GM12892 (cell line): ENCODE results near the gene KPNA6.
A peak's percentile ranks its signal among the peaks of the same experiment; 100 is the strongest.
"Not testable (repeated sequence)": the region's sequence is repeated elsewhere in the genome, so short reads cannot be mapped to it uniquely, and the experiment has no call there.

Source experiments
- DNase-seq: peaks from one replicate; pipeline ENCODE4 v3.0.0; 2011; ENCODE audit not compliant: insufficient read length
- FAIRE-seq: peaks from 2 replicates; lab custom pipeline; 2011; peaks lifted over from hg19 to GRCh38; lab: Jason Lieb, UNC
- POLR2A ChIP-seq: IDR thresholded peaks from 2 replicates; pipeline ENCODE4 v1.6.1; 2011; ENCODE audit warnings: low read depth, low read length, control low read depth
- POLR2AphosphoS5 ChIP-seq: IDR thresholded peaks from 2 replicates; pipeline ENCODE4 v1.6.1; 2011; ENCODE audit warnings: low read depth, low read length, control low read depth
- TAF1 ChIP-seq: IDR thresholded peaks from 2 replicates; pipeline ENCODE4 v1.6.1; 2011; ENCODE audit warnings: low read depth, mild to moderate bottlenecking, control low read depth, low read length, borderline replicate concordance

Gene KPNA6

GRCh38 chr1:32125313-32125712, 17.5 kb downstream of the KPNA6 start:
- TF ChIP-seq POLR2A: no peak
- TF ChIP-seq TAF1: no peak
- no peak for TF ChIP-seq POLR2AphosphoS5
- no peak for FAIRE-seq

GRCh38 chr1:32126770-32127169, 18.9 kb downstream of the KPNA6 start:
- no peak for DNase-seq
- TF ChIP-seq POLR2A: no peak
- no peak for TF ChIP-seq TAF1
- no peak for TF ChIP-seq POLR2AphosphoS5
- no peak for FAIRE-seq

More at GRCh38 chr1:32125313-32125712, 17.5 kb downstream of the KPNA6 start:
- DNase-seq: no peak

- peak; percentile 48 for FAIRE-seq
- no peak for DNase-seq
- TF ChIP-seq TAF1: no peak
- TF ChIP-seq POLR2AphosphoS5: no peak
- no peak for TF ChIP-seq POLR2A
These were observed 19.7 kb downstream of the KPNA6 start for GRCh38 chr1:32127409-32128198.

GRCh38 chr1:32128479-32128878, 20.6 kb downstream of the KPNA6 start:
- no peak for FAIRE-seq
- TF ChIP-seq TAF1 (no peak), POLR2A (no peak), POLR2AphosphoS5 (no peak)
- no peak for DNase-seq

GRCh38 chr1:32128964-32129363, 21.1 kb downstream of the KPNA6 start:
- FAIRE-seq (no peak), DNase-seq (no peak)
- TF ChIP-seq POLR2A (no peak), POLR2AphosphoS5 (no peak), TAF1 (no peak)

- FAIRE-seq, DNase-seq: not testable (repeated sequence)
These were observed 26.1 kb downstream of the KPNA6 start for GRCh38 chr1:32133950-32134280.

- no peak for FAIRE-seq
- no peak for DNase-seq
- TF ChIP-seq POLR2A (no peak), TAF1 (no peak), POLR2AphosphoS5 (no peak)
These were observed 29.3 kb downstream of the KPNA6 start for GRCh38 chr1:32137111-32137510.

GRCh38 chr1:32138965-32139364, 31.1 kb downstream of the KPNA6 start:
- FAIRE-seq: no peak
- DNase-seq: no peak

GRCh38 chr1:32142446-32143301, 34.8 kb downstream of the KPNA6 start:
- TF ChIP-seq POLR2AphosphoS5: no peak
- TF ChIP-seq POLR2A: no peak
- no peak for TF ChIP-seq TAF1
- DNase-seq: no peak
- no peak for FAIRE-seq

More at GRCh38 chr1:32138965-32139364, 31.1 kb downstream of the KPNA6 start:
- TF ChIP-seq TAF1: no peak
- no peak for TF ChIP-seq POLR2AphosphoS5
- TF ChIP-seq POLR2A: no peak

- FAIRE-seq, DNase-seq: not testable (repeated sequence)
These were observed 35.4 kb downstream of the KPNA6 start for GRCh38 chr1:32143302-32143695.

- FAIRE-seq (no peak), DNase-seq (no peak)
- TF ChIP-seq POLR2AphosphoS5 (no peak), POLR2A (no peak), TAF1 (no peak)
These were observed 36.2 kb downstream of the KPNA6 start for GRCh38 chr1:32144033-32144432.

GRCh38 chr1:32147799-32148198, 39.9 kb downstream of the KPNA6 start:
- DNase-seq, FAIRE-seq: not testable (repeated sequence)

GRCh38 chr1:32150847-32151246, 43.0 kb downstream of the KPNA6 start:
- no peak for TF ChIP-seq POLR2A
- TF ChIP-seq TAF1: no peak
- TF ChIP-seq POLR2AphosphoS5: no peak
- no peak for DNase-seq
- no peak for FAIRE-seq
